ENCODE data around the gene TRPM2. TPM values are rescaled to one million over a fixed set of nuclear protein-coding genes. Genes with fewer than 3 reads are reported as not detected.

TRPM2 gene
- total RNA-seq, 3 donors from 2014 or later (not counting 1 experiment from before 2014, with no cell fraction given) = 21.7 to 70.5 (median 25.2) TPM

- no peak overlapping the region for H3K4me3 ChIP-seq (ENCODE audit: low read length)
- no peak overlapping the region for H3K27ac ChIP-seq (ENCODE audit: low read length)
- no peaks in the 10 kb centered on the region for H3K9me3 ChIP-seq (ENCODE audit: control insufficient read depth, insufficient read depth, low read length)
- peaks cover 13% of the 10 kb centered on the region for H3K4me1 ChIP-seq (ENCODE audit: control insufficient read depth, insufficient read depth, low read length)
- Mint-ChIP-seq H3K4me1 (peaks cover 0 to 4% of the 10 kb centered on the region in 2 donors), H3K9me3 (no peaks in the 10 kb centered on the region), H3K27ac (no peak overlapping the region), H3K4me3 (no peak overlapping the region), H3K36me3 (no peaks in the 10 kb centered on the region), H3K27me3 (ENCODE audit: low read depth in 2 of 2) (no peaks in the 10 kb centered on the region)
- intact Hi-C loops (cut with micrococcal nuclease) = no loop called here
- H3K36me3 ChIP-seq (ENCODE audit: control insufficient read depth, insufficient read depth, low read length) = peaks cover 21% of the 10 kb centered on the region
- 95% methylated on average over 16 of the region's 16 CpGs for WGBS (ENCODE audit: insufficient coverage)
- DNase-seq (no peak), ATAC-seq (no peak)
- TF ChIP-seq CTCF (IDR thresholded peaks at IDR 0.05) = no peak
- no peaks in the 10 kb centered on the region for H3K27me3 ChIP-seq (ENCODE audit: control insufficient read depth, insufficient read depth, low read length)
These were observed 22.2 kb upstream of the TRPM2 start for GRCh38 chr21:44331209-44331608.

DNA sequence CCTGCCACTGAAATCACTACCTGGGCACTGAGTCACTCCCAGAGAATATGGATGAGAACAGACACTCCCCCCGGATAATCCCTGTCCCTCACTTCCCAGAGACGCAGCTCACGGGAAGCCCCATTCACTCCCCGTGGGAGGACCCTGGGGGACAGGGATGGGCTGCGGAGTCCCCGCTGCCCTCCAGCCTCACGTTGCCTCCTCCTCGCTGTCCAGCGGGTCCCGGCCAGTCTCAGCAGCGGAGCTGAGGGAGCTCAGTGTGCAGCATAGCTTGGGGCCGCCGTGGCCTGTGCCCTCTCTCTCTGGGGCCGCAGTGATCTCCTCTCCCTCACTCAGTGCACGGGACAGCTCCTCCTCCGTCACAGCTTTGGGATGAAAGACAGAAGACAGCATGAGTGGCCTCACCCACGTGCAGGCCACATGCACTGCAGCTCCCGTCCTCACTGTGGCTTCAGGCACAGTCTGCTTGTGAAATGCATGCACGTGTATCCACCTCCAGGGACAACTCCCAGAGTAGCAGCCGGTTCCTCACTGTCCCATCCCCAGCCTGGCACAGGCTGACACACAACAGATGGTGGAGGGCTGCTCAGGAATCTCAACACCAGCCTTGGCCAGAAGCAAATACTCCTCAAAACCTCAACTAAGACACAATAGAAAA lies 21.6 kb upstream of the TRPM2 start:
- Histone ChIP-seq H3K27me3 (ENCODE audit: control insufficient read depth, insufficient read depth, low read length) (no peaks in the 10 kb centered on the region), H3K4me1 (ENCODE audit: control insufficient read depth, insufficient read depth, low read length) (peaks cover 13% of the 10 kb centered on the region), H3K4me3 (ENCODE audit: low read length) (no peak overlapping the region), H3K9me3 (ENCODE audit: control insufficient read depth, insufficient read depth, low read length) (no peaks in the 10 kb centered on the region), H3K27ac (ENCODE audit: low read length) (no peak overlapping the region), H3K36me3 (ENCODE audit: control insufficient read depth, insufficient read depth, low read length) (peaks cover 23% of the 10 kb centered on the region)
- H3K27me3 Mint-ChIP-seq (ENCODE audit: low read depth in 2 of 2) = no peaks in the 10 kb centered on the region
- H3K27ac Mint-ChIP-seq = no peak overlapping the region
- peaks cover 0 to 4% of the 10 kb centered on the region in 2 donors for H3K4me1 Mint-ChIP-seq
- H3K9me3 Mint-ChIP-seq = no peaks in the 10 kb centered on the region
- H3K4me3 Mint-ChIP-seq = no peak overlapping the region
- 93% methylated on average over 20 of the region's 20 CpGs for WGBS (ENCODE audit: insufficient coverage)
- H3K36me3 Mint-ChIP-seq = no peaks in the 10 kb centered on the region
- DNase-seq (no peak), ATAC-seq (no peak)
- TF ChIP-seq CTCF (IDR thresholded peaks at IDR 0.05) = no peak
- intact Hi-C loops (cut with micrococcal nuclease) = no loop called here

DNA sequence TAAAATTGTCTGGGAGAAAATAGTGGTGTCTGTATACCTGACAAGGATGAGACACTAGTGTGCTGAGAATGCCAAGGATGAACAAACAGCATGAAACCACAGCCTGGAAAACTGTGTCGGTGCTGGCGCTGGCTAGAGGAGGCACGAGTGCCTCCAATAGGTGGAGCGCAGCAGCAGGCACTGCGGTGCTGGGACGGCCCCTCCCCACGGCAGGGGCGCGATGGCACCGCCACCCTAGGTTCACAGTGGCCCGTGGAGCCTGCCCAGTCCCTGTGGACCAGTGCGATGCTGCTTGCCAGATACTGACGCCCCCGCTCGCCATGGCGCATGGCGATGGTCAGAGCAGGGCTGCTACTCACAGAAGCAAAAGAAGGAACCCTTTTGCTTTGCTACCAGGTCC lies 21.0 kb upstream of the TRPM2 start:
- WGBS (ENCODE audit: insufficient coverage) = 95% methylated on average over 17 of the region's 17 CpGs
- no peak overlapping the region for H3K27ac Mint-ChIP-seq
- peaks cover 2 to 4% of the 10 kb centered on the region in 2 donors for H3K4me1 Mint-ChIP-seq
- Histone ChIP-seq H3K4me1 (ENCODE audit: control insufficient read depth, insufficient read depth, low read length) (peaks cover 13% of the 10 kb centered on the region), H3K36me3 (ENCODE audit: control insufficient read depth, insufficient read depth, low read length) (peaks cover 18% of the 10 kb centered on the region), H3K9me3 (ENCODE audit: control insufficient read depth, insufficient read depth, low read length) (no peaks in the 10 kb centered on the region), H3K27ac (ENCODE audit: low read length) (no peak overlapping the region), H3K27me3 (ENCODE audit: control insufficient read depth, insufficient read depth, low read length) (no peaks in the 10 kb centered on the region), H3K4me3 (ENCODE audit: low read length) (no peak overlapping the region)
- no peaks in the 10 kb centered on the region for H3K36me3 Mint-ChIP-seq
- intact Hi-C loops (cut with micrococcal nuclease) = no loop called here
- no peak for ATAC-seq
- no peaks in the 10 kb centered on the region for H3K27me3 Mint-ChIP-seq (ENCODE audit: low read depth in 2 of 2)
- no peaks in the 10 kb centered on the region for H3K9me3 Mint-ChIP-seq
- no peak for TF ChIP-seq CTCF (IDR thresholded peaks at IDR 0.05)
- no peak overlapping the region for H3K4me3 Mint-ChIP-seq
- no peak for DNase-seq

GRCh38 chr21:44332965-44333364 lies 20.5 kb upstream of the TRPM2 start:
- intact Hi-C loops (cut with micrococcal nuclease) = no loop called here

More at GRCh38 chr21:44332965-44333364, 20.5 kb upstream of the TRPM2 start:
- ATAC-seq (no peak), DNase-seq (no peak)
- Mint-ChIP-seq H3K36me3 (no peaks in the 10 kb centered on the region), H3K4me3 (no peak overlapping the region), H3K27ac (no peak overlapping the region), H3K27me3 (ENCODE audit: low read depth in 2 of 2) (no peaks in the 10 kb centered on the region), H3K9me3 (no peaks in the 10 kb centered on the region), H3K4me1 (peaks cover 8% of the 10 kb centered on the region in 2 donors)
- TF ChIP-seq CTCF (IDR thresholded peaks at IDR 0.05) = no peak
- WGBS (ENCODE audit: insufficient coverage) = 97% methylated on average over 22 of the region's 22 CpGs
- Histone ChIP-seq H3K27me3 (ENCODE audit: control insufficient read depth, insufficient read depth, low read length) (no peaks in the 10 kb centered on the region), H3K27ac (ENCODE audit: low read length) (no peak overlapping the region), H3K36me3 (ENCODE audit: control insufficient read depth, insufficient read depth, low read length) (peaks cover 17% of the 10 kb centered on the region), H3K4me1 (ENCODE audit: control insufficient read depth, insufficient read depth, low read length) (peaks cover 13% of the 10 kb centered on the region), H3K9me3 (ENCODE audit: control insufficient read depth, insufficient read depth, low read length) (no peaks in the 10 kb centered on the region), H3K4me3 (ENCODE audit: low read length) (no peak overlapping the region)
